ENCODE data around the gene PLA2G4B. TPM values are rescaled to one million over a fixed set of nuclear protein-coding genes. Genes with fewer than 3 reads are reported as not detected.

Gene PLA2G4B
- total RNA-seq, 1 experiment from 2014 or later = 11.0 TPM

- ChIA-PET CTCF (interaction anchor here (0.8 to 3.9 kb wide), 11 partner anchors 19 to 362 kb away, joined by 3 to 56 read pairs (median 4); partner anchors contain the start of gene MAPKBP1), POLR2A (interaction anchor here (1.3 to 3.5 kb wide), 2 partner anchors 23 to 54 kb away, joined by 4 to 15 read pairs; partner anchors contain the start of gene MAPKBP1)
- Mint-ChIP-seq H3K9me3 (no peaks in the 10 kb centered on the region), H3K27ac (peak within 1 kb of the TSS; percentile 39; the same call in 1 of the 2 replicates), H3K4me1 (peaks cover 7% of the 10 kb centered on the region), H3K36me3 (peaks cover 2% of the 10 kb centered on the region; the same call in 1 of the 2 replicates), H3K4me3 (peak within 1 kb of the TSS; percentile 92), H3K27me3 (ENCODE audit: low read depth) (no peaks in the 10 kb centered on the region)
- DNase-seq (ENCODE audit: low spot score) (peak; percentile 93), ATAC-seq (peak; percentile 93)
- no peak for TF ChIP-seq MXD4 (CRISPR knock-in tag; IDR thresholded peaks at IDR 0.05; ENCODE audit: borderline replicate concordance)
- TF ChIP-seq IRF2 (CRISPR knock-in tag; IDR thresholded peaks at IDR 0.05; ENCODE audit: borderline replicate concordance, low read depth) = no peak
- no peak for TF ChIP-seq ZNF671 (CRISPR knock-in tag; IDR thresholded peaks at IDR 0.05)
- TF ChIP-seq FOXK1 (CRISPR knock-in tag; IDR thresholded peaks at IDR 0.05) = no peak
- TF ChIP-seq ELF4 (CRISPR knock-in tag; IDR thresholded peaks at IDR 0.05; ENCODE audit: low read depth) = no peak
- no peak for TF ChIP-seq GRHL2 (CRISPR knock-in tag; IDR thresholded peaks at IDR 0.05; ENCODE audit: insufficient replicate concordance, severe bottlenecking)
- TF ChIP-seq JUN (CRISPR knock-in tag; IDR thresholded peaks at IDR 0.05) = no peak
- TF ChIP-seq NR2C2 (CRISPR knock-in tag; IDR thresholded peaks at IDR 0.05) = no peak
- no peak for TF ChIP-seq PRRX2 (CRISPR knock-in tag; IDR thresholded peaks at IDR 0.05)
- TF ChIP-seq ZNF219 (CRISPR knock-in tag; IDR thresholded peaks at IDR 0.05; ENCODE audit: borderline replicate concordance) = no peak
- TF ChIP-seq TCF7 (CRISPR knock-in tag; IDR thresholded peaks at IDR 0.05; ENCODE audit: low read depth) = no peak
- TF ChIP-seq ZNF232 (CRISPR knock-in tag; IDR thresholded peaks at IDR 0.05) = no peak
- TF ChIP-seq, protein P1, sequence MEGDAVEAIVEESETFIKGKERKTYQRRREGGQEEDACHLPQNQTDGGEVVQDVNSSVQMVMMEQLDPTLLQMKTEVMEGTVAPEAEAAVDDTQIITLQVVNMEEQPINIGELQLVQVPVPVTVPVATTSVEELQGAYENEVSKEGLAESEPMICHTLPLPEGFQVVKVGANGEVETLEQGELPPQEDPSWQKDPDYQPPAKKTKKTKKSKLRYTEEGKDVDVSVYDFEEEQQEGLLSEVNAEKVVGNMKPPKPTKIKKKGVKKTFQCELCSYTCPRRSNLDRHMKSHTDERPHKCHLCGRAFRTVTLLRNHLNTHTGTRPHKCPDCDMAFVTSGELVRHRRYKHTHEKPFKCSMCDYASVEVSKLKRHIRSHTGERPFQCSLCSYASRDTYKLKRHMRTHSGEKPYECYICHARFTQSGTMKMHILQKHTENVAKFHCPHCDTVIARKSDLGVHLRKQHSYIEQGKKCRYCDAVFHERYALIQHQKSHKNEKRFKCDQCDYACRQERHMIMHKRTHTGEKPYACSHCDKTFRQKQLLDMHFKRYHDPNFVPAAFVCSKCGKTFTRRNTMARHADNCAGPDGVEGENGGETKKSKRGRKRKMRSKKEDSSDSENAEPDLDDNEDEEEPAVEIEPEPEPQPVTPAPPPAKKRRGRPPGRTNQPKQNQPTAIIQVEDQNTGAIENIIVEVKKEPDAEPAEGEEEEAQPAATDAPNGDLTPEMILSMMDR (IDR thresholded peaks at IDR 0.05) = no peak
- TF ChIP-seq ZNF416 (CRISPR knock-in tag; IDR thresholded peaks at IDR 0.05) = no peak
- TF ChIP-seq RORB (CRISPR knock-in tag; IDR thresholded peaks at IDR 0.05) = no peak
- TF ChIP-seq, protein P2, sequence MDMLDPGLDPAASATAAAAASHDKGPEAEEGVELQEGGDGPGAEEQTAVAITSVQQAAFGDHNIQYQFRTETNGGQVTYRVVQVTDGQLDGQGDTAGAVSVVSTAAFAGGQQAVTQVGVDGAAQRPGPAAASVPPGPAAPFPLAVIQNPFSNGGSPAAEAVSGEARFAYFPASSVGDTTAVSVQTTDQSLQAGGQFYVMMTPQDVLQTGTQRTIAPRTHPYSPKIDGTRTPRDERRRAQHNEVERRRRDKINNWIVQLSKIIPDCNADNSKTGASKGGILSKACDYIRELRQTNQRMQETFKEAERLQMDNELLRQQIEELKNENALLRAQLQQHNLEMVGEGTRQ (CRISPR knock-in tag; IDR thresholded peaks at IDR 0.05) = no peak
- TF ChIP-seq TEAD1 (CRISPR knock-in tag; IDR thresholded peaks at IDR 0.05) = no peak
- TF ChIP-seq, protein P3, sequence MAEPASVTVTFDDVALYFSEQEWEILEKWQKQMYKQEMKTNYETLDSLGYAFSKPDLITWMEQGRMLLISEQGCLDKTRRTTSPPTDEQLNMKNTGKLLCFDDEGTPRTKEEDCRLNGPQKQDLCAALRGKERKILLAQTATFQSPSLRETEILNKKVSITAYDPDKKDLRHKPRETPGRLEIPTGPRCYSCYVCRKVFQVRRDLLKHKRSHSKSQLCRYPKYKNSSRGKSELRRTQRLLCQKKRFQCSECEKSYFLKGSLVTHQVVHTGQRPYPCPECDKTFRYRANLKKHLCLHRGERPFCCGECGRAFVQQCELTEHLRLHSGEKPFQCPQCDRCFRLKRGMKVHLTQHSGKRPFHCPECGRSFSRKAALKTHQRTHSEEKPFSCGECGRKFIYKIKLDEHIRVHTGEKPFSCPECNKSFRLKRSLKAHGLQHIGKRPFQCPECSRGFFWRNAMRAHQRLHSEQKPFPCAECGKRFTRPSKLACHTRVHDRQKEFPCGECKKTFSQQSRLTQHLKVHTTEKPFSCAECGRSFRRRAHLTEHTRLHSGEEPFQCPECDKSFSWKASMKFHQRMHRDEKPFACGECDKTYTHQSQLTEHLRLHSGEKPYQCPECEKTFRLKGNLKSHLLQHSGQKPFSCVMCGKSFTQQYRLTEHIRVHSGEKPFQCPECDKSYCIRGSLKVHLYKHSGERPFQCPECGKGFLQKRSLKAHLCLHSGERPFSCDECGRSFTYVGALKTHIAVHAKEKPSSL (CRISPR knock-in tag; conservative IDR thresholded peaks at IDR 0.05) = no peak
- TF ChIP-seq RELA (CRISPR knock-in tag; IDR thresholded peaks at IDR 0.05; ENCODE audit: borderline replicate concordance) = peak; percentile 76; the same call in 1 of the 2 replicates
- no peak for TF ChIP-seq ZNF423 (CRISPR knock-in tag; IDR thresholded peaks at IDR 0.05)
- 0 out of 2 replicates have a peak, but pooled peaks have one; percentile 27 for TF ChIP-seq SP1 (CRISPR knock-in tag; conservative IDR thresholded peaks at IDR 0.05)
- no peak for TF ChIP-seq TEAD4 (CRISPR knock-in tag; IDR thresholded peaks at IDR 0.05)
- TF ChIP-seq SMAD3 (CRISPR knock-in tag; IDR thresholded peaks at IDR 0.05; ENCODE audit: borderline replicate concordance) = no peak
- TF ChIP-seq NR1H2 (CRISPR knock-in tag; IDR thresholded peaks at IDR 0.05) = no peak
- no peak for TF ChIP-seq NFATC4 (CRISPR knock-in tag; IDR thresholded peaks at IDR 0.05)
- TF ChIP-seq, protein P4, sequence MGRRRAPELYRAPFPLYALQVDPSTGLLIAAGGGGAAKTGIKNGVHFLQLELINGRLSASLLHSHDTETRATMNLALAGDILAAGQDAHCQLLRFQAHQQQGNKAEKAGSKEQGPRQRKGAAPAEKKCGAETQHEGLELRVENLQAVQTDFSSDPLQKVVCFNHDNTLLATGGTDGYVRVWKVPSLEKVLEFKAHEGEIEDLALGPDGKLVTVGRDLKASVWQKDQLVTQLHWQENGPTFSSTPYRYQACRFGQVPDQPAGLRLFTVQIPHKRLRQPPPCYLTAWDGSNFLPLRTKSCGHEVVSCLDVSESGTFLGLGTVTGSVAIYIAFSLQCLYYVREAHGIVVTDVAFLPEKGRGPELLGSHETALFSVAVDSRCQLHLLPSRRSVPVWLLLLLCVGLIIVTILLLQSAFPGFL (CRISPR knock-in tag; IDR thresholded peaks at IDR 0.05; ENCODE audit: borderline replicate concordance) = no peak
- TF ChIP-seq GABPB1 (CRISPR knock-in tag; IDR thresholded peaks at IDR 0.05) = peak; percentile 46; the same call in 1 of the 2 replicates
- TF ChIP-seq ESRRA (CRISPR knock-in tag; IDR thresholded peaks at IDR 0.05; ENCODE audit: borderline replicate concordance) = no peak
- TF ChIP-seq ZNF396 (CRISPR knock-in tag; IDR thresholded peaks at IDR 0.05; ENCODE audit: borderline replicate concordance) = no peak
- peak; percentile 63; the same call in 1 of the 2 replicates for TF ChIP-seq KAT7 (CRISPR knock-in tag; IDR thresholded peaks at IDR 0.05; ENCODE audit: borderline replicate concordance)
- TF ChIP-seq IRF1 (CRISPR knock-in tag; IDR thresholded peaks at IDR 0.05) = no peak
- no peak for TF ChIP-seq NFE2L1 (CRISPR knock-in tag; IDR thresholded peaks at IDR 0.05)
- no peak for TF ChIP-seq SOX15 (CRISPR knock-in tag; IDR thresholded peaks at IDR 0.05)
These were observed 10.5 kb upstream of the PLA2G4B start, which contains the start of gene JMJD7 for GRCh38 chr15:41827880-41828806. Gene JMJD7 (plus strand): TSS chr15:41828092. CDS start chr15:41828125, 33 bp downstream.
